Posterior cingulate gyrus (tissue), 11 donors: ENCODE measurements around the gene HMGA1.

Experiments
- DNase-seq, 10 donors: peaks; one replicate each; pipeline versions ENCODE4 v3.0.0 to v3.0.0-alpha.2; 2020 to 2021; ENCODE audit warnings: mixed read lengths in 3 of 10
- intact Hi-C: fragments of 100-400 bp; cut with DNase I; formaldehyde crosslinking; loops from one replicate; pipeline ENCODE4 v1.15.1; 2023

The HMGA1 gene

GRCh38 chr6:34223381-34223955, 13.2 kb upstream of the HMGA1 start:
- intact Hi-C loops: no loop called here

GRCh38 chr6:34223956-34224940, 12.4 kb upstream of the HMGA1 start:
- intact Hi-C loops: no loop called here
- peak; percentile 83 to 99 (median 87) for DNase-seq

More at GRCh38 chr6:34223381-34223955, 13.2 kb upstream of the HMGA1 start:
- peak in 2 of 10 donors; percentile 49 to 71 for DNase-seq

GRCh38 chr6:34225551-34225950, 11.1 kb upstream of the HMGA1 start:
- intact Hi-C loops: no loop called here
- DNase-seq: peak in 3 of 10 donors; percentile 40 to 59 (median 45)

DNA sequence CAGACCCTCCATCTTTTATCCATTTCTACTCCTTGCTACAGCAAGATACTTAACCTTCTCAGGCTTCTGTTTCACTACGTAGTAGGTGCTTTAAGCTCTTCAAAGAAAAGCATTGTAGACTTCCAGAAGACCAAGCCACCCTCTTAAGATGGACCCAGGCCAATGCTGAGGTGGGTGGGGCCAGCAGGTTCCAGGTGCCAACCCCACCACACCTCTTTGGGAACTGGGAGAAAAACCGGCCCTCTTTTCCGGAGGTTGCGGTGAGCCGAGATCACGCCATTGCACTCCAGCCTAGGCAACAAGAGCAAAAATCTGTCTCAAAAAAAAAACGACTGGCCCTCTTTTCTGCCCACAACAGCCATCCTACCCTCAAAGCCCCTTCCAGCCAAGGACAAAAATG, 10.6 kb upstream of the HMGA1 start:
- peak in 2 of 10 donors; percentile 11 to 15 for DNase-seq
- intact Hi-C loops: no loop called here

DNA sequence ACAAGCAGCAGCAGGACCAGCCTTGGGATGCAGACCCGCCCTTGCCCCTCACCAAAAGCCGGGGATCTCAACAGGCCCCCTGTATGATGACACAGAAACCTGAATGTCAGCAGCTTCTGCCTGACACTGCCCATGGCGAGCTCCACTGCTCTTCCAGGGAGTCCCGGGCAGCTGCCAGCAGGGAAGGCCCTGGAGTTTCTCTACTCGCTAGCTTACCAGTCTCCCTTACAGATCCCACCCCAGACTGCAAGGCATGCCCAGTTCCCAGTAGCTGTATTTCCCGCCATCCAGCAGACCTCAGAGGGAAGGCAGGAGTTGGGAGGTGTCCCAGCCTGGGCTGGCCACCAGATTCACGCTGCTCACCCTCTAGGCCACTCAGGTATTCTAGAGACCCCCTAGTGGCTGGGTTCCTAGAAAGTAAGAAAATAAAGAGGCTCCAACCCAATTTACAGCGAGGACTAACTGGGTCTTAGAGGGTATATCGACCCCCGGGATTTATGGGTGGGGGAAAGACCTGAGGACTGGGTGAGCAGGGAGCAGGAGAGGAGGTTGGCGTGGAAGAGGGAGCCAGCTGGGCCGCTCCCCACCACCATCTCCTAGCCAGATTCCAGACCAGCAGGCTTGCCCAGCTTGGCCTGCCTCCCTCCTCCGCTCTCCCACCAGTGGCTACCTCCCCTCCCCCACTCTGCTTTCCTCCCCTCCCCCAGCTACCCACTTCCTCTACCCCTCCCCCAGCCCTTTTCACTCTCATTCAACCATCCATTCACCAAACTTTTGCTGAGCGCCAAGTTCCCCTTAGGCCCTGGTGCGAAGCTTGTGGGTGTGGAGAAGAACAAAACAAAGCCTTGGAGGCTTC, 9.7 kb upstream of the HMGA1 start:
- intact Hi-C loops: no loop called here
- DNase-seq: peak in 3 of 10 donors; percentile 47 to 62 (median 48)

GRCh38 chr6:34227761-34228421, 8.8 kb upstream of the HMGA1 start:
- peak in 3 of 10 donors; percentile 45 to 55 (median 48) for DNase-seq
- intact Hi-C loops: no loop called here

- intact Hi-C loops: no loop called here
- DNase-seq: peak in 2 of 10 donors; percentile 19 to 34
These were observed 6.8 kb upstream of the HMGA1 start for GRCh38 chr6:34229877-34230276.

- peak in 2 of 10 donors; percentile 41 to 50 for DNase-seq
These were observed 5.9 kb upstream of the HMGA1 start for GRCh38 chr6:34230653-34231371.

DNA sequence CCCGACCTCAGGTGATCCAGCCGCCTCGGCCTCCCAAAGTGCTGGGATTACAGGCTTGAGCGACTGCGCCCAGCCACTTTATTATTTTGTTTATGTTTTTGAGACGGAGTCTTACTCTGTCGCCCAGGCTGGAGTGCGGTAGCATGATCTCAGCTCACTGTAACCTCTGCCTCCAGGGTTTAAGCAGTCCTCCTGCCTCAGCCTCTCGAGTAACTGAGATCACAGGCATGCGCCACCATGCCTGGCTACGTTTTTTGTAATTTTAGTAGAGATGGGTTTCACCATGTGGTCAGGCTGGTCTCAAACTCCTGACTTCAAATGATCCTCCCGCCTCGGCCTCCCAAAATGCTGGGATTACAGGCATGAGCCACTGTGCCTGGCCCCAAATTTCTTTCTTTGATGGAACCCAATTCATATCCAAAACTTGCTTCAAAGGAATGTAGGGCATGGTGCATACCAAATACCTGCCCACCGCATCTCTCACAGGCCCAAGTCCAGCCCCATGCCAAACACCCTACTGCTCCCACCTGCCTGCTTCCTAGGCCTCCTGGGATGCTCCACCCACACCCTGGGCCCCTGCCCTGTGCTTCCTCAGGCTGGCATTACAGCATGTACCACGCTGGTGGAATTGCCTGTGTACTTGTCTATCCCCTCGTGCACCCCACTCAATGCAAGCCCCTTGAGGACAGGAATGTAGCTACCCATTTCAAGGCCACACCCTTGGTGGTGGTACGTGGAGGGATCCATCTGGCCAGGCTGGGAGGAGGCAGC, 4.9 kb upstream of the HMGA1 start:
- DNase-seq: peak in 3 of 10 donors; percentile 40 to 49 (median 43)
- intact Hi-C loops: no loop called here

More at GRCh38 chr6:34230653-34231371, 5.9 kb upstream of the HMGA1 start:
- intact Hi-C loops: no loop called here

GRCh38 chr6:34232901-34233300, 3.8 kb upstream of the HMGA1 start:
- intact Hi-C loops: no loop called here
- peak in 3 of 10 donors; percentile 53 to 70 (median 69) for DNase-seq

GRCh38 chr6:34233867-34234266, 2.8 kb upstream of the HMGA1 start:
- DNase-seq: peak in 3 of 10 donors; percentile 48 to 78 (median 57)
- intact Hi-C loops: no loop called here

GRCh38 chr6:34234667-34235306, 1.9 kb upstream of the HMGA1 start:
- intact Hi-C loops: no loop called here
- DNase-seq: peak in 3 of 10 donors; percentile 41 to 82 (median 61)

DNA sequence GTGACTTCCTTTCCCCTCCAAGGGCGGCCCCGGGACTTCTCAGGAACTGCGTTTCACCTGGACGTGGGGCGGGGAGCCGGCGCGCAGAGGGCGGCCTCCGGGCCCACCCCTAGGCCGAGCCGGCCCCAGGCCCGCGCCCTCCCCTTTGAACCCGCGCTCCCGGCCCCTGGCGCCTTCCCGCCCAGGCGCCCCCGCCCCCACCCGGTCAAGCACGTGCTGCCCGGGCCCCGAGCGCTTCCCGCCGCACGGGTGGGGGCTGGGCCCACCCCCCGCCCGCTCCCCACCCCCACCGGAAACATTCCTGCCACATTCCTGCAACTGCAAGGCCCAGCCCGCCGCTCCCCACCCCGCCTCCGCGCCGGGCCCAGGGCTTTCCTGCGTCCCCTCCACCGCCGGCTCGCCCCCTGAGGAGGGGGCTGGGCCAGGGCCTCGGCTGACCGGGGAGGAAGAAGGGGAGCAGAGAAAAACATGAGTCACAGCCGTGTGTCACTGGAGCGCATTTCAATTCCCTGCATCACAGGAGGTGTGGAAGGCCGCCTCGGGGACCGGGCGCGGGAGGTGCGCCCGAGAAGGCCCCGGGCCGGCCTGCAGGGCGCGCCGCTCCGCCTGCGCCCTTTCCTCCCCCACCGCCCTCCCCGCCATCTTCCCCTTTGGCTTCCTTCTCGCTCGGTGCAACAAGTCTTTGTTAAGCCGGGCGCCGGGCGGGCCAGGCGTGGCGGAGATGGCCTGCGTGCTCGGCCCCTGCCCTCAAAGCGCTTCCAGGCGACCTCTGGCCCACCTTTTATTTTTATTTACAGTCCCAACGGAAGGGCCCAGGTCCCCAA, 1.2 kb upstream of the HMGA1 start:
- intact Hi-C loops: no loop called here
- DNase-seq: peak in 3 of 10 donors; percentile 66 to 83 (median 77)

- intact Hi-C loops: no loop called here
- peak in 2 of 10 donors; percentile 63 to 76 for DNase-seq
These were observed 586 bp upstream of the HMGA1 start for GRCh38 chr6:34236131-34236442.

GRCh38 chr6:34237316-34237721, 646 bp downstream of the HMGA1 start:
- peak in 2 of 10 donors; percentile 55 to 66 for DNase-seq
- intact Hi-C loops: loop anchor here (1.0 kb wide), 1 partner anchor 11 kb away; no protein-coding TSS in a partner anchor

DNA sequence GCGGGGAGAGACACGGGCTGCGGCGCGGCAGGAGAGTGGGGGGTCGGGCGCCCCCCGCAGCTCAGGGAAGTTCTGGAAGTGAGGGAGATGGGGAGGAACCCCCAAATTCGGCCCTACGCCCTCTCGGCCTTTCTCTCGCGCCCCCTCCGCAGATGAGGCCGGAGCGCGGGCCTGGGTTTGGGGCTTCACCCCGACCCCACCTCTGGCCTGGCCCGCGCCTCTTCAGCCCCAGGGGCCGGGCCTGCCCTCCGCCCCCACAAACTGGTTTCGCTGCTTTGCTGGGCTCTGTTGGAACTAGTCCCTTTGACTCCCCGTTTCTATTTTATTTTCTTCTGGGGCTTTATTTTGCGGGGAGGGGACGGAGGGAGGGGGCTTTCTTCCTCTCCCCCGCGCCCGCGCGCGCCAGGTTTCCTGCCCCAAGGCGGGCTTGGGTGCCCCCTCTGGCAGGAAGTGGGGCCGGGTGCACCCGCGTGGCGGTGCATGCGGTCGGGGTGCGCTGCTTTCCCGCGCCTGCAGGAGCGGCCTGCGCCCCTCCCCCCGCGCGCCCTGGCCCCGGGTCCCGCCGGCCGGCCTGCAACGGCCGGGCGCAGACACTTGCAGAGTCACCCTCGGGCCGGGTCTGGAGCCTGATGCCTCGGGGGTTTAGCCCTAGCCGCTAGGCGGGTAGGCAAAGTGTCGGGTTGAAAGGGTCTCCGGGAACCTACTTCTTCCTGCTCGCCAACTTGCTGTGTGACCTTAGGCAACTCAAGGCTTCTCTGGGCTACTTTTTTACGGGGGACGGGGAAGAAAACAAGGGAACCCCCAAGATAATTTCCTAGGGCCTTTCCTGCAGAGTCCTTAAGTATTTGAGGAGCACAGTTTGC, 1.3 kb downstream of the HMGA1 start:
- intact Hi-C loops: loop anchor here (1.0 kb wide), 1 partner anchor 10 kb away; no protein-coding TSS in a partner anchor
- DNase-seq: peak in 5 of 10 donors; percentile 34 to 91 (median 76)
